Measurements from ENCODE around the gene ZIC1. TPM values are rescaled to one million over a fixed set of nuclear protein-coding genes. Genes with fewer than 3 reads are reported as not detected.

The ZIC1 gene
- total and polyA plus RNA-seq, 9 of the 15 experiments (the other 6 are each of a cell fraction or from before 2014, with no cell fraction given), result 0.21 to 0.42 TPM; not detected in 7

DNA sequence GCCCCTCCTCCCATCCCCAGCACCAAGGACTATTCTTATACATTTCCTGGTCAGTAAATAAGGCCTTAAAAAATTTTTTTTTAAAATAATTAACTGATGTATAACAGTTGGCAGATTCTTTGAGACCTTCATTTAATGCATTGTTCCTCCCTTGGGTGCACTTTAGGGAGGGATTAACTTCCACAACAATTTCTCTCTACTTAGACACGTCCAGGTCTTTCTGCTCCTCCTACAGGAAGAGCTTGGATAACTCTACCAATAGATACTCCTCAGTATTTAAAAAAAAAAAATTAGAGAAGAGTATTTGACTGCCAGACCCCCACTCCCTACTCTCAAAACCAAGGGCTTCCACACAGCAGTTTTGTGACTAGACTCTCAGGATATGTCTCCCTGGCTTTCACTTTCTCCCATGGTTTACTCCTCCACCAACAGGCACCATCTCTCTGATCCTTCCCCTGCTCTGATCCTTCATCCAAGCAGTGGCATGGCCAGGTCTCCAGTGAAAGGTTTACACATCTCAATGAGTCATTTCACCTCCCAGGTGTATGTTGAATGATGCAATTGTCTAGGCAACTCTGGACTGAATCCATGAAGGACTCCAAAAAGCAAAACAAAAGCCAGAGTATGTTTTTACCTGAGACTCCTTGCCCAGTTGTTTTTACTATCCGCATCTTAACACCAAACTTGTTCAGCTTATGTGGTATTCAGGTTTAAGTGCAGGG lies 10.2 kb upstream of the ZIC1 start (continued):
- TF ChIP-seq MGA (IDR thresholded peaks at IDR 0.05) (no peak), NFXL1 (CRISPR knock-in tag; IDR thresholded peaks at IDR 0.05) (no peak), EP300 (IDR thresholded peaks at IDR 0.05; ENCODE audit: low read length) (no peak), ZC3H4 (CRISPR knock-in tag; IDR thresholded peaks at IDR 0.05; ENCODE audit: borderline replicate concordance) (no peak), NFE2L1 (tag; IDR thresholded peaks at IDR 0.05; ENCODE audit: borderline replicate concordance, low read depth) (no peak), NFIX (CRISPR knock-in tag; IDR thresholded peaks at IDR 0.05; ENCODE audit: low read depth) (no peak), NR4A1 (CRISPR knock-in tag; IDR thresholded peaks at IDR 0.05) (no peak), NR4A1 (tag; IDR thresholded peaks at IDR 0.05) (no peak), CBX1 (IDR thresholded peaks at IDR 0.05; ENCODE audit: low read depth) (no peak), NFRKB (IDR thresholded peaks at IDR 0.05; ENCODE audit: low read depth) (no peak)
